Caco-2 (cell line): ENCODE data around the gene BTBD9. TPM values are rescaled to one million over a fixed set of nuclear protein-coding genes. Genes with fewer than 3 reads are reported as not detected.

Experiments used
- BruUV-seq: library from RNA; stranded (reverse); fragments of 400-500 nt; replicated peaks from 2 replicates; lab custom pipeline; 2021; lab: Mats Ljungman, UMichigan
- CTCF ChIA-PET: fragments of 300-600 bp; sonication (Branson Sonifier 250); formaldehyde crosslinking; loops from one replicate; lab custom pipeline; 2022; ENCODE audit warnings: antibody characterized with exemption; lab: Charles Lee
- POLR2A ChIA-PET: fragments of 300-600 bp; sonication (Branson Sonifier 250); formaldehyde crosslinking; loops from one replicate; lab custom pipeline; 2022; ENCODE audit warnings: antibody characterized with exemption; lab: Charles Lee
- DNase-seq, 2 experiments: peaks; one replicate each; pipeline versions ENCODE4 v3.0.0 to v3.0.0-alpha.2; 2020 to 2022
- H3K27me3 ChIP-seq: replicated peaks from 2 replicates; pipeline ENCODE4 v1.6.0; 2011; ENCODE audit warnings: low read length; ENCODE audit not compliant: control insufficient read depth, insufficient read depth
- H3K36me3 ChIP-seq: 2 replicates; pipeline ENCODE4 v1.5.1; 2011; ENCODE audit warnings: low read length; ENCODE audit not compliant: control insufficient read depth, insufficient read depth
- H3K4me1 ChIP-seq: fragments of 250-450 bp; sonication (Bioruptor Pico); 2 replicates; pipeline ENCODE4 v1.5.1; 2020; ENCODE audit warnings: mild to moderate bottlenecking
- H3K4me3 ChIP-seq: 2 replicates; pipeline ENCODE4 v1.5.1; 2011; ENCODE audit warnings: low read depth, mild to moderate bottlenecking, control low read depth, low read length
- H3K9me3 ChIP-seq: fragments of 250-450 bp; sonication (Bioruptor Pico); 2 replicates; pipeline ENCODE4 v1.5.1; 2020; ENCODE audit warnings: mild to moderate bottlenecking, moderate library complexity
- H3K27ac Mint-ChIP-seq: one replicate; pipeline ENCODE4 v1.8.0; 2022; ENCODE audit warnings: mixed read lengths; ENCODE audit not compliant: unreplicated experiment
- H3K27me3 Mint-ChIP-seq: one replicate; pipeline ENCODE4 v1.8.0; 2022; ENCODE audit warnings: mixed read lengths; ENCODE audit not compliant: insufficient read depth, unreplicated experiment
- H3K36me3 Mint-ChIP-seq: one replicate; pipeline ENCODE4 v1.8.0; 2022; ENCODE audit warnings: mild to moderate bottlenecking, mixed read lengths; ENCODE audit not compliant: insufficient read depth, unreplicated experiment
- H3K4me1 Mint-ChIP-seq: one replicate; pipeline ENCODE4 v1.8.0; 2022; ENCODE audit warnings: low read depth, mixed read lengths; ENCODE audit not compliant: unreplicated experiment
- H3K4me3 Mint-ChIP-seq: one replicate; pipeline ENCODE4 v1.8.0; 2022; ENCODE audit warnings: mild to moderate bottlenecking, moderate library complexity, mixed read lengths; ENCODE audit not compliant: unreplicated experiment
- H3K9me3 Mint-ChIP-seq: one replicate; pipeline ENCODE4 v1.8.0; 2022; ENCODE audit warnings: mixed read lengths; ENCODE audit not compliant: unreplicated experiment
- intact Hi-C: fragments of 100-400 bp; cut with micrococcal nuclease; formaldehyde crosslinking; loops from one replicate; pipeline ENCODE4 v1.10.0; 2022; ENCODE audit not compliant: unreplicated experiment
- total RNA-seq: library from RNA; stranded (reverse); gene quantifications from 2 replicates; pipeline ENCODE4 v1.2.3, GENCODE V29; 2022
- TF ChIP-seq, protein P1 (sequence below), 2 experiments: fragments of 200-600 bp in 1 of 2; IDR thresholded peaks; 1 replicate in 1 of 2; 2 replicates in 1 of 2; pipeline versions ENCODE4 v1.5.1 to v1.8.0; 2011 to 2022; ENCODE audit warnings: antibody characterized with exemption in 1 of 2, control low read depth in 1 of 2, inconsistent platforms in 1 of 2, low read depth in 1 of 2, low read length in 1 of 2, mild to moderate bottlenecking in 1 of 2, moderate library complexity in 1 of 2; ENCODE audit not compliant: insufficient read depth in 1 of 2, severe bottlenecking in 1 of 2, unreplicated experiment in 1 of 2

The BTBD9 gene
- total RNA-seq, 1 experiment from 2014 or later, result 19.6 TPM

DNA sequence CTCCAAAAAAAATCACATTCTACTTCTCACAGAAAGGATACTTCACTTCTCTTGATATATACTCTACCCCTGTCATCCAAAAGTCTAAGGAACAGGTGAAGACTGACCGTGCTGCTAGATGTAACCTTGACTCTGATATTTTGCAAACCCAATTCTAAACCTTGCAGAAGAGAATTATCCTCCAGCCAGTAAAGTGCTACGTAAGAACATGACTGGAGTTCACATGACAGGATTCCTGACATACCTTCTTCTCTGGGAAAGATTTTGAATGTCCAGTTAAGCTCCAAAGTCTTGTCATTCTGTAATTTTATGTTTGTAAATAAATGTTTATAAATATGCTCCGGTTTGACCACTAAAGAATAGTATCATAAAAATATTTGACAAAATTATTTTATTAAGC, 35.8 kb downstream of the BTBD9 start:
- H3K4me1 ChIP-seq, result peaks cover 24% of the 10 kb centered on the region; the same call in 1 of the 2 replicates
- no peaks in the 10 kb centered on the region for H3K9me3 ChIP-seq
- no peak overlapping the region for H3K4me3 ChIP-seq
- Mint-ChIP-seq H3K27me3 (no peaks in the 10 kb centered on the region), H3K36me3 (no peaks in the 10 kb centered on the region), H3K9me3 (no peaks in the 10 kb centered on the region), H3K4me3 (no peak overlapping the region), H3K4me1 (peaks cover 20% of the 10 kb centered on the region), H3K27ac (no peak overlapping the region)
- ChIA-PET POLR2A (interaction anchor here (0.5 kb wide), 1 partner anchor 35 kb away, joined by 4 read pairs; no protein-coding TSS in a partner anchor), CTCF (interaction anchor here (0.6 kb wide), 1 partner anchor 1963 kb away, joined by 3 read pairs; no protein-coding TSS in a partner anchor)
- TF ChIP-seq, protein P1, sequence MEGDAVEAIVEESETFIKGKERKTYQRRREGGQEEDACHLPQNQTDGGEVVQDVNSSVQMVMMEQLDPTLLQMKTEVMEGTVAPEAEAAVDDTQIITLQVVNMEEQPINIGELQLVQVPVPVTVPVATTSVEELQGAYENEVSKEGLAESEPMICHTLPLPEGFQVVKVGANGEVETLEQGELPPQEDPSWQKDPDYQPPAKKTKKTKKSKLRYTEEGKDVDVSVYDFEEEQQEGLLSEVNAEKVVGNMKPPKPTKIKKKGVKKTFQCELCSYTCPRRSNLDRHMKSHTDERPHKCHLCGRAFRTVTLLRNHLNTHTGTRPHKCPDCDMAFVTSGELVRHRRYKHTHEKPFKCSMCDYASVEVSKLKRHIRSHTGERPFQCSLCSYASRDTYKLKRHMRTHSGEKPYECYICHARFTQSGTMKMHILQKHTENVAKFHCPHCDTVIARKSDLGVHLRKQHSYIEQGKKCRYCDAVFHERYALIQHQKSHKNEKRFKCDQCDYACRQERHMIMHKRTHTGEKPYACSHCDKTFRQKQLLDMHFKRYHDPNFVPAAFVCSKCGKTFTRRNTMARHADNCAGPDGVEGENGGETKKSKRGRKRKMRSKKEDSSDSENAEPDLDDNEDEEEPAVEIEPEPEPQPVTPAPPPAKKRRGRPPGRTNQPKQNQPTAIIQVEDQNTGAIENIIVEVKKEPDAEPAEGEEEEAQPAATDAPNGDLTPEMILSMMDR (IDR thresholded peaks at IDR 0.05; ENCODE audit: insufficient read depth in 1 of 2, low read depth in 1 of 2, low read length in 1 of 2, severe bottlenecking in 1 of 2, unreplicated experiment in 1 of 2), result no peak
- H3K36me3 ChIP-seq, result no peaks in the 10 kb centered on the region
- no TSS peak for BruUV-seq
- intact Hi-C loops, result no loop called here
- no peaks in the 10 kb centered on the region for H3K27me3 ChIP-seq
- DNase-seq, result no peak

DNA sequence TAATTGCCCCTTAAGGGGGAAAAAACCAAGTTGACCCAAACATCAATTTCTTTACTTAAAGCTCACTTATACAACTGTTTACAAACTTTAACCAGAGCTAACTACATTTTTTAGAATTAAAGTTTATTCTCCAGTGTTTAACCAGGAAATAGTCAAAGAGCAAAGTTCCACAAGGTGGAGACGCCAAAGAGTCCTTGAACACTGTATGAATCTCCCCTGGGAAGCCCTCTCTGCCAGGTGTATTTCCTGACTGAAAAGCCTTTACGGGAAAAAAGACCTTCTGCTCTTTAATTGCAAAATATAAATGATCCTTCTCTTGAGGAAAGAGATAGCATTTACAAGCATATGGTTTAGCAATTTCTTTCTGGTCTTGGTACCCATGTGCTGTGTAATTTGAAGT, 36.2 kb downstream of the BTBD9 start:
- Histone ChIP-seq H3K36me3 (no peaks in the 10 kb centered on the region), H3K27me3 (no peaks in the 10 kb centered on the region), H3K4me1 (peaks cover 24% of the 10 kb centered on the region; the same call in 1 of the 2 replicates), H3K4me3 (no peak overlapping the region), H3K9me3 (no peaks in the 10 kb centered on the region)
- CTCF ChIA-PET, result interaction anchor here (0.6 kb wide), 1 partner anchor 1962 kb away, joined by 3 read pairs; no protein-coding TSS in a partner anchor
- H3K36me3 Mint-ChIP-seq, result no peaks in the 10 kb centered on the region
- no peaks in the 10 kb centered on the region for H3K27me3 Mint-ChIP-seq
- POLR2A ChIA-PET, result no interaction called here
- no peaks in the 10 kb centered on the region for H3K9me3 Mint-ChIP-seq
- H3K4me3 Mint-ChIP-seq, result no peak overlapping the region
- BruUV-seq, result no TSS peak
- no peak for DNase-seq
- H3K27ac Mint-ChIP-seq, result no peak overlapping the region
- TF ChIP-seq, protein P1 (IDR thresholded peaks at IDR 0.05; ENCODE audit: insufficient read depth in 1 of 2, low read depth in 1 of 2, low read length in 1 of 2, severe bottlenecking in 1 of 2, unreplicated experiment in 1 of 2), result no peak
- intact Hi-C loops, result no loop called here
- H3K4me1 Mint-ChIP-seq, result peaks cover 20% of the 10 kb centered on the region

DNA sequence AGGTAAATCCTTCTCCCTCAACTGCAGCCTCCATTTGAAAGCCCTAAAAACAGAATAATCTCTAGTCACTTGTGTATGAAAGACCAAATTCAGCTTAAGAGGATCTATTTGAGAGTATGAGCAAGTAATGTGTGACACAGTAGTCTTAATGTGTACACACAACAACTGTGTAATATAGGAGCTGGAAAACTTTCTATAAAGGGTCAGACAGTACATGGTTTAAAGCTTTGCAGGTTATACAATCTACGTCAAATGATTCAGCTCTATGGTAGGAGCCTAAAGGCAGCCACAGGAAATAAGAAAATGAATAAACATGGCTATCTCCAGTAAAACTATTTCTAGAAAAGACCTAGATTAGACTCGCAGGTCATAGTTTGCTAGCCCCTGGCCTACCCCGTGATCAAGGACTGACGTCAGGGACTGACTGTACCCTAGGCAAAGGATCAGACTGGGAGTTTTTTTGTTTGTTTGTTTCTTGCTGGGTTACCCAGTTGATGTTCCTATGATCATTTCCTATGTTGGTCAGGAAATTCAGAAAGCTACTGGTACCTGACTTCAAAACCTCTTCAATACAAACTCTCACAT, 39.7 kb downstream of the BTBD9 start:
- Mint-ChIP-seq H3K4me1 (peaks cover 27% of the 10 kb centered on the region), H3K4me3 (no peak overlapping the region), H3K36me3 (no peaks in the 10 kb centered on the region), H3K27ac (no peak overlapping the region), H3K9me3 (no peaks in the 10 kb centered on the region), H3K27me3 (no peaks in the 10 kb centered on the region)
- intact Hi-C loops, result no loop called here
- H3K27me3 ChIP-seq, result no peaks in the 10 kb centered on the region
- ChIA-PET CTCF (no interaction called here), POLR2A (no interaction called here)
- TF ChIP-seq, protein P1 (IDR thresholded peaks at IDR 0.05; ENCODE audit: insufficient read depth in 1 of 2, low read depth in 1 of 2, low read length in 1 of 2, severe bottlenecking in 1 of 2, unreplicated experiment in 1 of 2), result no peak
- BruUV-seq, result no TSS peak
- no peaks in the 10 kb centered on the region; the same call in 1 of the 2 replicates for H3K9me3 ChIP-seq
- H3K36me3 ChIP-seq, result no peaks in the 10 kb centered on the region
- peaks cover 35% of the 10 kb centered on the region for H3K4me1 ChIP-seq
- no peak overlapping the region for H3K4me3 ChIP-seq
- DNase-seq, result no peak
